HUDEP-2 (cell line): ENCODE measurements around the gene ZNF724.
"Not testable (repeated sequence)": the region's sequence is repeated elsewhere in the genome, so short reads cannot be mapped to it uniquely, and the experiment has no call there.

ENCODE experiments used
- DNase-seq, 76 experiments: peaks; one replicate each; lab custom pipeline; 2025; ENCODE audit not compliant: unreplicated experiment in 76 of 76; lab: John Stamatoyannopoulos, UW

Gene ZNF724

GRCh38 chr19:23254141-23254910 is 4.1 kb upstream of the ZNF724 start:
- DNase-seq = no peak

GRCh38 chr19:23253256-23253655 is 3.1 kb upstream of the ZNF724 start:
- not testable (repeated sequence) for DNase-seq

GRCh38 chr19:23241419-23241818 is 8.8 kb downstream of the ZNF724 start:
- DNase-seq = no peak

- DNase-seq = no peak
These were observed 27.1 kb downstream of the ZNF724 start for GRCh38 chr19:23222998-23223652.

- DNase-seq = no peak
These were observed 46.3 kb downstream of the ZNF724 start for GRCh38 chr19:23203841-23204344.

GRCh38 chr19:23190341-23190740 is 59.9 kb downstream of the ZNF724 start:
- DNase-seq = no peak

GRCh38 chr19:23183251-23183650 is 66.9 kb downstream of the ZNF724 start:
- no peak for DNase-seq
